GM23338 (cell line): ENCODE measurements around the gene HSPB6. TPM values are rescaled to one million over a fixed set of nuclear protein-coding genes. Genes with fewer than 3 reads are reported as not detected.

Source experiments
- ATAC-seq: fragments of 200-7000 bp; cut with Tn5 transposase; 3 replicates; pipeline ENCODE4 v1.9.1; 2020
- DNase-seq: peaks from one replicate; pipeline ENCODE4 v3.0.0-alpha.2; 2015; ENCODE audit warnings: low spot score
- H2AFZ ChIP-seq: fragments of 200-600 bp; sonication (generic); 2 replicates; pipeline ENCODE4 v1.8.0; 2016; ENCODE audit warnings: antibody characterized with exemption, mild to moderate bottlenecking, moderate library complexity
- H3F3A ChIP-seq: fragments of 200-600 bp; sonication (generic); replicated peaks from 2 replicates; pipeline ENCODE4 v1.8.0; 2017; ENCODE audit warnings: antibody characterized with exemption, mixed run types, low read depth
- H3K27ac ChIP-seq: fragments of 200-600 bp; sonication (generic); 2 replicates; pipeline ENCODE4 v1.6.1; 2016; ENCODE audit warnings: low read depth
- H3K27me3 ChIP-seq: fragments of 200-600 bp; sonication (generic); 2 replicates; pipeline ENCODE4 v1.8.0; 2016; ENCODE audit warnings: mild to moderate bottlenecking, mixed run types, moderate library complexity; ENCODE audit not compliant: insufficient read depth
- H3K36me3 ChIP-seq: fragments of 200-600 bp; sonication (generic); 2 replicates; pipeline ENCODE4 v1.8.0; 2016; ENCODE audit warnings: mild to moderate bottlenecking; ENCODE audit not compliant: insufficient read depth
- H3K4me1 ChIP-seq: fragments of 200-600 bp; sonication (generic); 2 replicates; pipeline ENCODE4 v1.8.0; 2016; ENCODE audit warnings: mild to moderate bottlenecking, moderate library complexity; ENCODE audit not compliant: insufficient read depth
- H3K4me2 ChIP-seq: fragments of 200-600 bp; sonication (generic); 2 replicates; pipeline ENCODE4 v1.7.1; 2017; ENCODE audit warnings: mixed run types
- H3K4me3 ChIP-seq: fragments of 200-600 bp; sonication (generic); 2 replicates; pipeline ENCODE4 v1.6.1; 2016; ENCODE audit warnings: mixed run types
- H3K79me2 ChIP-seq: fragments of 200-600 bp; sonication (generic); replicated peaks from 2 replicates; pipeline ENCODE4 v1.8.0; 2017; ENCODE audit warnings: mild to moderate bottlenecking; ENCODE audit not compliant: insufficient read depth
- H3K9me2 ChIP-seq: fragments of 200-600 bp; sonication (generic); 2 replicates; pipeline ENCODE4 v1.8.0; 2017; ENCODE audit not compliant: insufficient read depth
- H4K20me1 ChIP-seq: fragments of 200-600 bp; sonication (generic); replicated peaks from 2 replicates; pipeline ENCODE4 v1.8.0; 2017; ENCODE audit warnings: mild to moderate bottlenecking; ENCODE audit not compliant: insufficient read depth
- H3K27ac Mint-ChIP-seq: 2 replicates; pipeline ENCODE4 v1.8.0; 2020; ENCODE audit warnings: inconsistent platforms, mild to moderate bottlenecking, moderate library complexity, mixed read lengths
- H3K27me3 Mint-ChIP-seq: 3 replicates; pipeline ENCODE4 v1.8.0; 2022; ENCODE audit warnings: low read depth, mild to moderate bottlenecking, moderate library complexity, mixed read lengths, inconsistent platforms; ENCODE audit not compliant: insufficient read depth, poor library complexity
- H3K36me3 Mint-ChIP-seq: 3 replicates; pipeline ENCODE4 v1.8.0; 2021; ENCODE audit warnings: low read depth, mild to moderate bottlenecking, inconsistent platforms, moderate library complexity, mixed read lengths
- H3K4me1 Mint-ChIP-seq: 3 replicates; pipeline ENCODE4 v1.8.0; 2020; ENCODE audit warnings: mild to moderate bottlenecking, inconsistent platforms, mixed read lengths
- H3K4me3 Mint-ChIP-seq: 3 replicates; pipeline ENCODE4 v1.8.0; 2021; ENCODE audit warnings: moderate library complexity, mild to moderate bottlenecking, inconsistent platforms, mixed read lengths
- H3K9me3 Mint-ChIP-seq: 3 replicates; pipeline ENCODE4 v1.8.0; 2020; ENCODE audit warnings: moderate library complexity, mild to moderate bottlenecking, inconsistent platforms, mixed read lengths
- CTCF ChIP-seq, 2 experiments: fragments of 200-600 bp in 1 of 2; sonication (generic) in 1 of 2; conservative IDR thresholded peaks; 2 replicates each; pipeline versions ENCODE4 v1.5.1 to v1.6.1; 2016 to 2017; ENCODE audit warnings: antibody characterized with exemption in 2 of 2, low read depth in 2 of 2, mild to moderate bottlenecking in 2 of 2, moderate library complexity in 1 of 2
- EZH2phosphoT487 ChIP-seq: fragments of 200-600 bp; sonication (generic); IDR thresholded peaks from one replicate; pipeline ENCODE4 v1.8.1; 2018; ENCODE audit warnings: antibody characterized with exemption; ENCODE audit not compliant: unreplicated experiment
- JUNB ChIP-seq: IDR thresholded peaks from one replicate; pipeline ENCODE4 v1.6.1; 2016; ENCODE audit warnings: antibody characterized with exemption; ENCODE audit not compliant: unreplicated experiment
- NANOG ChIP-seq: IDR thresholded peaks from 2 replicates; pipeline ENCODE4 v1.6.1; 2016; ENCODE audit warnings: antibody characterized with exemption, borderline replicate concordance
- ZNF114 ChIP-seq: fragments of 250-450 bp; sonication (Bioruptor Pico); IDR thresholded peaks from 2 replicates; pipeline ENCODE4 v1.5.0; 2020; ENCODE audit warnings: mild to moderate bottlenecking, moderate library complexity
- polyA plus RNA-seq: library from polyadenylated mRNA; unstranded; fragments of >200 nt; fragmentation: Nextera tagmentation; extraction: Ambion mirVana; gene quantifications from 2 replicates; pipeline ENCODE4 v1.2.1, GENCODE V29; 2016
- total RNA-seq: library from RNA; depleted of rRNA; stranded (reverse); fragments of >200 nt; shearing (Covaris generic); gene quantifications from 2 replicates; pipeline ENCODE4 v1.2.3, GENCODE V29; 2014
- TF ChIP-seq, protein P1 (sequence below): fragments of 250-450 bp; sonication (Bioruptor Pico); IDR thresholded peaks from 2 replicates; pipeline ENCODE4 v1.5.0; 2020; ENCODE audit warnings: mild to moderate bottlenecking, moderate library complexity

HSPB6 gene
- total and polyA plus RNA-seq, 2 experiments from 2014 or later: 0.87 to 3.2 TPM

DNA sequence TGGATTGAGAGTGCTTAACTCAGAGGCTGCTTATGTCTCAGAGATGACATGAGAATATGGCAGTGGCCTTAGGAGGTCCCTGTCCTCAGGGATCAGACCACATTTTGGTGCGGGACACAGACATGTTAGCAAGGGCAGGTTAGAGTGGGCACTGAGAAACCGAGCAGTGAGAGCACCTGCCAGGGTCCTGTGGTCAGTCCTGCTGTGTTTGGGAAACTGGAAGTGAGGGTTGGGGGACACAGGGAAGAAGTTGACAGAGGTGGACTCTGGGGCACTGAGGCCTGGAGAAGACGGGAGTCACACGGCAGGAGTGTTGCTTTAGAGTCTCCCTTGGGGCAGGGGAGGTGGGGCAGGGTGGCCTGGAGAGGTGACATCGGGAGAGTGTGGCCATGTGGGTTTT, 21.9 kb downstream of the HSPB6 start (continued):
- TF ChIP-seq CTCF (conservative IDR thresholded peaks at IDR 0.05; ENCODE audit: low read depth in 2 of 2): no peak
- TF ChIP-seq, protein P1, sequence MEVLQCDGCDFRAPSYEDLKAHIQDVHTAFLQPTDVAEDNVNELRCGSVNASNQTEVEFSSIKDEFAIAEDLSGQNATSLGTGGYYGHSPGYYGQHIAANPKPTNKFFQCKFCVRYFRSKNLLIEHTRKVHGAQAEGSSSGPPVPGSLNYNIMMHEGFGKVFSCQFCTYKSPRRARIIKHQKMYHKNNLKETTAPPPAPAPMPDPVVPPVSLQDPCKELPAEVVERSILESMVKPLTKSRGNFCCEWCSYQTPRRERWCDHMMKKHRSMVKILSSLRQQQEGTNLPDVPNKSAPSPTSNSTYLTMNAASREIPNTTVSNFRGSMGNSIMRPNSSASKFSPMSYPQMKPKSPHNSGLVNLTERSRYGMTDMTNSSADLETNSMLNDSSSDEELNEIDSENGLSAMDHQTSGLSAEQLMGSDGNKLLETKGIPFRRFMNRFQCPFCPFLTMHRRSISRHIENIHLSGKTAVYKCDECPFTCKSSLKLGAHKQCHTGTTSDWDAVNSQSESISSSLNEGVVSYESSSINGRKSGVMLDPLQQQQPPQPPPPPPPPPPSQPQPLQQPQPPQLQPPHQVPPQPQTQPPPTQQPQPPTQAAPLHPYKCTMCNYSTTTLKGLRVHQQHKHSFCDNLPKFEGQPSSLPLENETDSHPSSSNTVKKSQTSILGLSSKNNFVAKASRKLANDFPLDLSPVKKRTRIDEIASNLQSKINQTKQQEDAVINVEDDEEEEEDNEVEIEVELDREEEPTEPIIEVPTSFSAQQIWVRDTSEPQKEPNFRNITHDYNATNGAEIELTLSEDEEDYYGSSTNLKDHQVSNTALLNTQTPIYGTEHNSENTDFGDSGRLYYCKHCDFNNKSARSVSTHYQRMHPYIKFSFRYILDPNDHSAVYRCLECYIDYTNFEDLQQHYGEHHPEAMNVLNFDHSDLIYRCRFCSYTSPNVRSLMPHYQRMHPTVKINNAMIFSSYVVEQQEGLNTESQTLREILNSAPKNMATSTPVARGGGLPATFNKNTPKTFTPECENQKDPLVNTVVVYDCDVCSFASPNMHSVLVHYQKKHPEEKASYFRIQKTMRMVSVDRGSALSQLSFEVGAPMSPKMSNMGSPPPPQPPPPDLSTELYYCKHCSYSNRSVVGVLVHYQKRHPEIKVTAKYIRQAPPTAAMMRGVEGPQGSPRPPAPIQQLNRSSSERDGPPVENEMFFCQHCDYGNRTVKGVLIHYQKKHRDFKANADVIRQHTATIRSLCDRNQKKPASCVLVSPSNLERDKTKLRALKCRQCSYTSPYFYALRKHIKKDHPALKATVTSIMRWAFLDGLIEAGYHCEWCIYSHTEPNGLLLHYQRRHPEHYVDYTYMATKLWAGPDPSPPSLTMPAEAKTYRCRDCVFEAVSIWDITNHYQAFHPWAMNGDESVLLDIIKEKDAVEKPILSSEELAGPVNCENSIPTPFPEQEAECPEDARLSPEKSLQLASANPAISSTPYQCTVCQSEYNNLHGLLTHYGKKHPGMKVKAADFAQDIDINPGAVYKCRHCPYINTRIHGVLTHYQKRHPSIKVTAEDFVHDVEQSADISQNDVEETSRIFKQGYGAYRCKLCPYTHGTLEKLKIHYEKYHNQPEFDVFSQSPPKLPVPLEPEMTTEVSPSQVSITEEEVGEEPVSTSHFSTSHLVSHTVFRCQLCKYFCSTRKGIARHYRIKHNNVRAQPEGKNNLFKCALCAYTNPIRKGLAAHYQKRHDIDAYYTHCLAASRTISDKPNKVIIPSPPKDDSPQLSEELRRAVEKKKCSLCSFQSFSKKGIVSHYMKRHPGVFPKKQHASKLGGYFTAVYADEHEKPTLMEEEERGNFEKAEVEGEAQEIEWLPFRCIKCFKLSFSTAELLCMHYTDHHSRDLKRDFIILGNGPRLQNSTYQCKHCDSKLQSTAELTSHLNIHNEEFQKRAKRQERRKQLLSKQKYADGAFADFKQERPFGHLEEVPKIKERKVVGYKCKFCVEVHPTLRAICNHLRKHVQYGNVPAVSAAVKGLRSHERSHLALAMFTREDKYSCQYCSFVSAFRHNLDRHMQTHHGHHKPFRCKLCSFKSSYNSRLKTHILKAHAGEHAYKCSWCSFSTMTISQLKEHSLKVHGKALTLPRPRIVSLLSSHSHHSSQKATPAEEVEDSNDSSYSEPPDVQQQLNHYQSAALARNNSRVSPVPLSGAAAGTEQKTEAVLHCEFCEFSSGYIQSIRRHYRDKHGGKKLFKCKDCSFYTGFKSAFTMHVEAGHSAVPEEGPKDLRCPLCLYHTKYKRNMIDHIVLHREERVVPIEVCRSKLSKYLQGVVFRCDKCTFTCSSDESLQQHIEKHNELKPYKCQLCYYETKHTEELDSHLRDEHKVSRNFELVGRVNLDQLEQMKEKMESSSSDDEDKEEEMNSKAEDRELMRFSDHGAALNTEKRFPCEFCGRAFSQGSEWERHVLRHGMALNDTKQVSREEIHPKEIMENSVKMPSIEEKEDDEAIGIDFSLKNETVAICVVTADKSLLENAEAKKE: no peak
- TF ChIP-seq EZH2phosphoT487: no peak
- TF ChIP-seq ZNF114 (CRISPR knock-in tag): no peak
- TF ChIP-seq JUNB: no peak
- no peak for TF ChIP-seq NANOG

DNA sequence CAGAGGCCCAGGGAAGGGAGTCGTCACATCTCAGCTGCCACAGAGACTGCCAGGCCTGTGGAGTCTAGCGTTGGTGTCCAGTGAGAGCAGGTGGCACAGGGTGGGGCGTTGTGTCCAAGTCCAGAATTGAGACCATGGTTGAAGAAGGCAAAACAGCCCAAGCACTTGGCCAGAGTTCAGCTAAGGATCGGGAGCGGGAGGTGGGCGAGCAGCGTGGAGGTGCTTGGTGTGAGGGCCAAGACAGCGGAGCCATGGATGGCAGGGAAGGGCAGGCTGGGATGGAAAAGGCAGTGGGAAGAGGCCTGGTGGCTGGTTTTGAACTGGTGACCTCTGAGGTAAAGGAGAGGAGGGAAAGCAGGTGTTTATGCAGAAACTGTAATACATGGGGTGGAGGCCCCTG, 22.6 kb downstream of the HSPB6 start:
- no peaks in the 10 kb centered on the region for H3K9me2 ChIP-seq
- H3K4me3 ChIP-seq: no peak overlapping the region
- H3K79me2 ChIP-seq: no peaks in the 10 kb centered on the region
- H3K27me3 ChIP-seq: no peaks in the 10 kb centered on the region
- no peaks in the 10 kb centered on the region; the same call in 1 of the 2 replicates for H4K20me1 ChIP-seq
- H3K4me2 ChIP-seq: no peak overlapping the region
- Mint-ChIP-seq H3K9me3 (no peaks in the 10 kb centered on the region; the same call in 2 of the 3 replicates), H3K4me3 (no peak overlapping the region; the same call in 2 of the 3 replicates), H3K27me3 (peaks cover 5% of the 10 kb centered on the region), H3K36me3 (peaks cover 72% of the 10 kb centered on the region), H3K27ac (no peak overlapping the region), H3K4me1 (no peaks in the 10 kb centered on the region)
- no peak for DNase-seq
- H3K4me1 ChIP-seq: no peaks in the 10 kb centered on the region
- H2AFZ ChIP-seq: no peak overlapping the region
- H3F3A ChIP-seq: no peaks in the 10 kb centered on the region
- H3K27ac ChIP-seq: no peak overlapping the region
- no peak for ATAC-seq
- TF ChIP-seq EZH2phosphoT487 (no peak), JUNB (no peak), CTCF (conservative IDR thresholded peaks at IDR 0.05; ENCODE audit: low read depth in 2 of 2) (no peak)
- H3K36me3 ChIP-seq: peaks cover 7% of the 10 kb centered on the region; the same call in 1 of the 2 replicates
